HCT116 (cell line): ENCODE results near the gene CPS1. TPM values are rescaled to one million over a fixed set of nuclear protein-coding genes. Genes with fewer than 3 reads are reported as not detected.

ENCODE experiments used
- ATAC-seq: fragments of 200-7000 bp; cut with Tn5 transposase; 2 replicates; pipeline ENCODE4 v1.9.1; 2020; ENCODE audit warnings: mild to moderate bottlenecking, moderate library complexity
- BruUV-seq: library from RNA; stranded (reverse); fragments of 400-500 nt; replicated peaks from 2 replicates; lab custom pipeline; 2021; lab: Mats Ljungman, UMichigan
- CTCF ChIA-PET: fragments of 300-600 bp; sonication (Branson Sonifier 250); formaldehyde crosslinking; loops from one replicate; lab custom pipeline; 2021; ENCODE audit warnings: antibody characterized with exemption; lab: Charles Lee
- POLR2A ChIA-PET: fragments of 300-600, 350-600 bp; sonication (Branson Sonifier 250); formaldehyde crosslinking; loops from one replicate; lab custom pipeline; 2021; ENCODE audit warnings: antibody characterized with exemption; lab: Charles Lee
- RAD21 ChIA-PET, 2 experiments: fragments of 300-600 bp; sonication (Branson Sonifier 250); formaldehyde crosslinking; loops; one replicate each; lab custom pipeline; 2023; ENCODE audit warnings: low total read pairs in 2 of 2; ENCODE audit not compliant: uncharacterized antibody in 2 of 2, unreplicated experiment in 2 of 2, low non-redundant PET in 1 of 2; lab: Charles Lee
- DNase-seq: peaks from one replicate; pipeline ENCODE4 v3.0.0-alpha.2; 2010; ENCODE audit warnings: low read depth, low spot score
- H2AFZ ChIP-seq: fragments of 200-600 bp; shearing (Covaris generic), sonication (generic); 2 replicates; pipeline ENCODE4 v1.6.1; 2017; ENCODE audit warnings: low read depth, mixed run types, mixed read lengths, antibody characterized with exemption, low read length; ENCODE audit not compliant: poor library complexity, severe bottlenecking
- H3K27ac ChIP-seq: 2 replicates; pipeline ENCODE4 v1.5.1; 2012; ENCODE audit warnings: low read depth, low read length
- H3K27me3 ChIP-seq: fragments of 200-600 bp; sonication (generic); 2 replicates; pipeline ENCODE4 v1.6.1; 2016; ENCODE audit warnings: mixed run types, low read length, mixed read lengths; ENCODE audit not compliant: insufficient read depth
- H3K36me3 ChIP-seq, 2 experiments: fragments of 200-500 bp in 1 of 2; fragments of 200-600 bp in 1 of 2; sonication (Bioruptor generic) in 1 of 2; sonication (generic) in 1 of 2; 2 replicates each; pipeline versions ENCODE4 v1.5.1 to v1.6.1; 2014 to 2016; ENCODE audit warnings: low read length in 2 of 2, inconsistent platforms in 1 of 2, mixed read lengths in 1 of 2, mixed run types in 1 of 2; ENCODE audit not compliant: insufficient read depth in 2 of 2, control insufficient read depth in 1 of 2
- H3K4me1 ChIP-seq, 2 experiments: fragments of 200-600 bp in 1 of 2; sonication (generic) in 1 of 2; 2 replicates each; pipeline versions ENCODE4 v1.5.1 to v1.6.1; 2012 to 2017; ENCODE audit warnings: low read length in 2 of 2, inconsistent platforms in 1 of 2, mild to moderate bottlenecking in 1 of 2, mixed read lengths in 1 of 2, mixed run types in 1 of 2, moderate library complexity in 1 of 2; ENCODE audit not compliant: insufficient read depth in 2 of 2, control insufficient read depth in 1 of 2
- H3K4me2 ChIP-seq: fragments of 200-600 bp; sonication (generic); 2 replicates; pipeline ENCODE4 v1.6.1; 2017; ENCODE audit warnings: mixed run types, low read length, mixed read lengths
- H3K4me3 ChIP-seq, 2 experiments: fragments of 200-600 bp in 1 of 2; sonication (generic) in 1 of 2; replicated peaks in 1 of 2; 2 replicates each; pipeline ENCODE4 v1.5.1; 2011 to 2016; ENCODE audit warnings: low read length in 2 of 2, control low read depth in 1 of 2, low read depth in 1 of 2, mild to moderate bottlenecking in 1 of 2, mixed read lengths in 1 of 2, mixed run types in 1 of 2
- H3K79me2 ChIP-seq: fragments of 200-600 bp; sonication (generic); 2 replicates; pipeline ENCODE4 v1.6.1; 2017; ENCODE audit warnings: mild to moderate bottlenecking, mixed run types, low read length, moderate library complexity, mixed read lengths; ENCODE audit not compliant: insufficient read depth
- H3K9ac ChIP-seq: fragments of 200-600 bp; sonication (generic); 2 replicates; pipeline ENCODE4 v1.6.1; 2016; ENCODE audit warnings: low read length, mixed read lengths
- H3K9me2 ChIP-seq: fragments of 200-600 bp; sonication (generic), shearing (Covaris generic); 2 replicates; pipeline ENCODE4 v1.6.1; 2017; ENCODE audit warnings: mixed run types, mild to moderate bottlenecking, moderate library complexity; ENCODE audit not compliant: insufficient read depth
- H3K9me3 ChIP-seq, 2 experiments: fragments of 200-500 bp in 1 of 2; fragments of 200-600 bp in 1 of 2; sonication (Bioruptor generic) in 1 of 2; sonication (generic) in 1 of 2; 2 replicates each; pipeline ENCODE4 v1.6.1; 2014 to 2017; ENCODE audit warnings: low read length in 2 of 2, mixed read lengths in 2 of 2, inconsistent platforms in 1 of 2, low read depth in 1 of 2, mild to moderate bottlenecking in 1 of 2, mixed run types in 1 of 2, moderate library complexity in 1 of 2; ENCODE audit not compliant: control insufficient read depth in 1 of 2, insufficient read depth in 1 of 2
- H4K20me1 ChIP-seq: fragments of 200-600 bp; sonication (generic), shearing (Covaris generic); 2 replicates; pipeline ENCODE4 v1.6.1; 2017; ENCODE audit warnings: mixed run types, mild to moderate bottlenecking, moderate library complexity; ENCODE audit not compliant: insufficient read depth
- CBX3 ChIP-seq: IDR thresholded peaks from 2 replicates; pipeline ENCODE4 v1.6.1; 2012; ENCODE audit warnings: low read depth
- CEBPB ChIP-seq: IDR thresholded peaks from 2 replicates; pipeline ENCODE4 v1.6.1; 2012; ENCODE audit warnings: low read depth
- EGR1 ChIP-seq: IDR thresholded peaks from 2 replicates; pipeline ENCODE4 v1.6.1; 2012; ENCODE audit warnings: low read depth
- EZH2phosphoT487 ChIP-seq: fragments of 200-600 bp; IDR thresholded peaks from 2 replicates; pipeline ENCODE4 v1.6.1; 2018; ENCODE audit warnings: antibody characterized with exemption, borderline replicate concordance
- FOSL1 ChIP-seq: IDR thresholded peaks from 2 replicates; pipeline ENCODE4 v1.6.1; 2012; ENCODE audit warnings: low read depth
- POLR2A ChIP-seq: IDR thresholded peaks from 2 replicates; pipeline ENCODE4 v1.7.0; 2011; ENCODE audit warnings: borderline replicate concordance; ENCODE audit not compliant: insufficient read depth, insufficient read length; ENCODE audit errors: extremely low read depth
- RAD21 ChIP-seq: IDR thresholded peaks from 2 replicates; pipeline ENCODE4 v1.6.1; 2012; ENCODE audit warnings: low read depth, mild to moderate bottlenecking
- SIN3A ChIP-seq: IDR thresholded peaks from 2 replicates; pipeline ENCODE4 v1.6.1; 2012; ENCODE audit warnings: low read depth
- SP1 ChIP-seq: IDR thresholded peaks from 2 replicates; pipeline ENCODE4 v1.6.1; 2012; ENCODE audit warnings: low read depth
- SRF ChIP-seq: IDR thresholded peaks from 2 replicates; pipeline ENCODE4 v1.6.1; 2012; ENCODE audit warnings: low read depth
- TCF7L2 ChIP-seq: IDR thresholded peaks from 2 replicates; pipeline ENCODE4 v1.7.0; 2011; ENCODE audit warnings: borderline replicate concordance, inconsistent platforms; ENCODE audit not compliant: insufficient read depth, insufficient read length; ENCODE audit errors: extremely low read depth
- YY1 ChIP-seq: IDR thresholded peaks from 2 replicates; pipeline ENCODE4 v1.6.1; 2011; ENCODE audit warnings: low read length, low read depth, moderate library complexity, mild to moderate bottlenecking; ENCODE audit not compliant: insufficient replicate concordance; ENCODE audit errors: extremely low read depth
- ZFX ChIP-seq: fragments of 450-650 bp; IDR thresholded peaks from 2 replicates; pipeline ENCODE4 v1.6.1; 2017
- ZNF274 ChIP-seq: fragments of 200-500 bp; sonication (Bioruptor generic); IDR thresholded peaks from 2 replicates; pipeline ENCODE4 v1.6.1; 2014; ENCODE audit warnings: mild to moderate bottlenecking, low read depth, low read length, inconsistent platforms
- intact Hi-C: fragments of 100-400 bp; cut with micrococcal nuclease; formaldehyde crosslinking; loops from 2 replicates; pipeline ENCODE4 v1.10.0; 2022
- total RNA-seq: library from RNA; stranded (reverse); gene quantifications from one replicate; pipeline ENCODE4 v1.2.1, GENCODE V29; 2021; ENCODE audit not compliant: unreplicated experiment
- TF ChIP-seq, protein P1 (sequence below): IDR thresholded peaks from 2 replicates; pipeline ENCODE4 v1.6.1; 2011; ENCODE audit warnings: mild to moderate bottlenecking, low read length, moderate library complexity; ENCODE audit not compliant: insufficient replicate concordance; ENCODE audit errors: extremely low read depth
- TF ChIP-seq, protein P2 (sequence below): IDR thresholded peaks from 2 replicates; pipeline ENCODE4 v1.6.1; 2012
- TF ChIP-seq, protein P3 (sequence below): IDR thresholded peaks from 2 replicates; pipeline ENCODE4 v1.6.1; 2012
- TF ChIP-seq, protein P4 (sequence below), 3 experiments: fragments of 200-600 bp in 1 of 3; sonication (generic) in 1 of 3; IDR thresholded peaks in 2 of 3; conservative IDR thresholded peaks in 1 of 3; 2 replicates each; pipeline ENCODE4 v1.5.1; 2012 to 2017; ENCODE audit warnings: low read depth in 2 of 3, low read length in 2 of 3, antibody characterized with exemption in 1 of 3, borderline replicate concordance in 1 of 3, control low read depth in 1 of 3, mild to moderate bottlenecking in 1 of 3, mixed read lengths in 1 of 3, mixed run types in 1 of 3, moderate library complexity in 1 of 3; ENCODE audit not compliant: insufficient read depth in 1 of 3

Gene CPS1
- total RNA-seq, 1 experiment from 2014 or later: 37.5 TPM

GRCh38 chr2:210540900-210541289, 15.5 kb upstream of the CPS1 start (continued):
- TF ChIP-seq FOSL1 (no peak), SP1 (no peak), SIN3A (no peak)
- TF ChIP-seq, protein P1, sequence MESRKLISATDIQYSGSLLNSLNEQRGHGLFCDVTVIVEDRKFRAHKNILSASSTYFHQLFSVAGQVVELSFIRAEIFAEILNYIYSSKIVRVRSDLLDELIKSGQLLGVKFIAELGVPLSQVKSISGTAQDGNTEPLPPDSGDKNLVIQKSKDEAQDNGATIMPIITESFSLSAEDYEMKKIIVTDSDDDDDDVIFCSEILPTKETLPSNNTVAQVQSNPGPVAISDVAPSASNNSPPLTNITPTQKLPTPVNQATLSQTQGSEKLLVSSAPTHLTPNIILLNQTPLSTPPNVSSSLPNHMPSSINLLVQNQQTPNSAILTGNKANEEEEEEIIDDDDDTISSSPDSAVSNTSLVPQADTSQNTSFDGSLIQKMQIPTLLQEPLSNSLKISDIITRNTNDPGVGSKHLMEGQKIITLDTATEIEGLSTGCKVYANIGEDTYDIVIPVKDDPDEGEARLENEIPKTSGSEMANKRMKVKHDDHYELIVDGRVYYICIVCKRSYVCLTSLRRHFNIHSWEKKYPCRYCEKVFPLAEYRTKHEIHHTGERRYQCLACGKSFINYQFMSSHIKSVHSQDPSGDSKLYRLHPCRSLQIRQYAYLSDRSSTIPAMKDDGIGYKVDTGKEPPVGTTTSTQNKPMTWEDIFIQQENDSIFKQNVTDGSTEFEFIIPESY: no peak

DNA sequence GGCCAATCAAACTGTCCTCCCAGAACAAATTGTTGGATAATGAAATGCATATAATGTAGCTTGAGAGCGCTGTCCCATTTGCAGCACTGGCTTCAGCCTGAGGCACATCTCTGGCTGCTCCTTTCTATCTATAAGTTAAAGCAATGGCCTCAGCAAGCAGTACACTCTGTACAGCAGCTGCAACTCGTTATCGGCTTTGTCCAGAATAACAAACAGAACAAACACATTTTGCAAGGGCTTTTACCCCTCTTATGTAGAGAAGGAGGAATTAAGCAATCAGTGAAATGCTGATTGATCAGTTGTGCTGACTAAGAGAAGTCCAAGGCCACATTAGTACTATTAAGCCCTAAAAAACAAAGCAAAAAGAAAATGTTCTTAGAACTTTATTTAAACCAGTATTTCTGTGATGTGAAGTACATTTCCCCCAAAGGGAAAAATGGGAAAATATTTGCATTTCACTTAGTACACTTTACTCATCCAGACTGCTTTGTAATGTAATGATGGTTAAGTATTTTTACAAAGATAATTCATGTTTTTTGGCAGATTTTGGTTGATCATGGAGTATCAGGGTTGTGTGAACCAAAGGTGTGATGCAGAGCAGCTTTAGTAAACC, 15.0 kb upstream of the CPS1 start:
- H3K27ac ChIP-seq: no peak overlapping the region
- intact Hi-C loops: no loop called here
- CTCF ChIA-PET: no interaction called here
- H2AFZ ChIP-seq: no peak overlapping the region
- RAD21 ChIA-PET: no interaction called here
- BruUV-seq: no TSS peak
- H3K9me2 ChIP-seq: no peaks in the 10 kb centered on the region; the same call in 1 of the 2 replicates
- no peaks in the 10 kb centered on the region for H3K4me1 ChIP-seq
- H3K4me2 ChIP-seq: no peak overlapping the region
- no peaks in the 10 kb centered on the region for H3K79me2 ChIP-seq
- no peaks in the 10 kb centered on the region for H3K9me3 ChIP-seq
- no peak for TF ChIP-seq SIN3A
- TF ChIP-seq, protein P2, sequence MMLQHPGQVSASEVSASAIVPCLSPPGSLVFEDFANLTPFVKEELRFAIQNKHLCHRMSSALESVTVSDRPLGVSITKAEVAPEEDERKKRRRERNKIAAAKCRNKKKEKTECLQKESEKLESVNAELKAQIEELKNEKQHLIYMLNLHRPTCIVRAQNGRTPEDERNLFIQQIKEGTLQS: no peak
- TF ChIP-seq SRF: no peak
- TF ChIP-seq RAD21: no peak
- TF ChIP-seq YY1: no peak
- no peak for TF ChIP-seq EGR1
- TF ChIP-seq, protein P1: no peak
- TF ChIP-seq ZFX: no peak
- TF ChIP-seq CBX3: no peak
- TF ChIP-seq, protein P3, sequence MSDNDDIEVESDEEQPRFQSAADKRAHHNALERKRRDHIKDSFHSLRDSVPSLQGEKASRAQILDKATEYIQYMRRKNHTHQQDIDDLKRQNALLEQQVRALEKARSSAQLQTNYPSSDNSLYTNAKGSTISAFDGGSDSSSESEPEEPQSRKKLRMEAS: no peak
- TF ChIP-seq FOSL1: no peak
- TF ChIP-seq, protein P4, sequence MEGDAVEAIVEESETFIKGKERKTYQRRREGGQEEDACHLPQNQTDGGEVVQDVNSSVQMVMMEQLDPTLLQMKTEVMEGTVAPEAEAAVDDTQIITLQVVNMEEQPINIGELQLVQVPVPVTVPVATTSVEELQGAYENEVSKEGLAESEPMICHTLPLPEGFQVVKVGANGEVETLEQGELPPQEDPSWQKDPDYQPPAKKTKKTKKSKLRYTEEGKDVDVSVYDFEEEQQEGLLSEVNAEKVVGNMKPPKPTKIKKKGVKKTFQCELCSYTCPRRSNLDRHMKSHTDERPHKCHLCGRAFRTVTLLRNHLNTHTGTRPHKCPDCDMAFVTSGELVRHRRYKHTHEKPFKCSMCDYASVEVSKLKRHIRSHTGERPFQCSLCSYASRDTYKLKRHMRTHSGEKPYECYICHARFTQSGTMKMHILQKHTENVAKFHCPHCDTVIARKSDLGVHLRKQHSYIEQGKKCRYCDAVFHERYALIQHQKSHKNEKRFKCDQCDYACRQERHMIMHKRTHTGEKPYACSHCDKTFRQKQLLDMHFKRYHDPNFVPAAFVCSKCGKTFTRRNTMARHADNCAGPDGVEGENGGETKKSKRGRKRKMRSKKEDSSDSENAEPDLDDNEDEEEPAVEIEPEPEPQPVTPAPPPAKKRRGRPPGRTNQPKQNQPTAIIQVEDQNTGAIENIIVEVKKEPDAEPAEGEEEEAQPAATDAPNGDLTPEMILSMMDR (IDR thresholded peaks at IDR 0.05 in 2 of 3, conservative IDR thresholded peaks at IDR 0.05 in 1 of 3; ENCODE audit: borderline replicate concordance in 1 of 3, insufficient read depth in 1 of 3, low read depth in 2 of 3, low read length in 2 of 3): no peak
- no peak for TF ChIP-seq TCF7L2
- no peak for TF ChIP-seq CEBPB
- TF ChIP-seq EZH2phosphoT487: no peak
- no peak for TF ChIP-seq ZNF274
- no peak for TF ChIP-seq POLR2A
- TF ChIP-seq, all 23 proteins: peak for 0
- H4K20me1 ChIP-seq: no peaks in the 10 kb centered on the region
- H3K9ac ChIP-seq: no peak overlapping the region
- no peaks in the 10 kb centered on the region for H3K27me3 ChIP-seq
- no peak overlapping the region for H3K4me3 ChIP-seq
- ATAC-seq: no peak
- no peak for DNase-seq
- H3K36me3 ChIP-seq: no peaks in the 10 kb centered on the region
- POLR2A ChIA-PET: no interaction called here
